Hepatocyte (in vitro differentiated cells): ENCODE measurements around the gene CNTNAP1.

ENCODE experiments used
- EZH2 ChIP-seq: fragments of 200-600 bp; sonication (generic); IDR thresholded peaks from 2 replicates; pipeline ENCODE4 v1.6.1; 2016; ENCODE audit warnings: antibody characterized with exemption, mild to moderate bottlenecking, borderline replicate concordance
- EZH2phosphoT487 ChIP-seq: fragments of 200-600 bp; sonication (generic); IDR thresholded peaks from one replicate; pipeline ENCODE4 v1.6.1; 2018; ENCODE audit warnings: antibody characterized with exemption, mild to moderate bottlenecking, low read depth, moderate library complexity; ENCODE audit not compliant: unreplicated experiment, severe bottlenecking
- TF ChIP-seq, protein P1 (sequence below): fragments of 200-600 bp; sonication (generic); IDR thresholded peaks from 2 replicates; pipeline ENCODE4 v1.5.1; 2016; ENCODE audit warnings: antibody characterized with exemption, mild to moderate bottlenecking; ENCODE audit not compliant: poor library complexity

DNA sequence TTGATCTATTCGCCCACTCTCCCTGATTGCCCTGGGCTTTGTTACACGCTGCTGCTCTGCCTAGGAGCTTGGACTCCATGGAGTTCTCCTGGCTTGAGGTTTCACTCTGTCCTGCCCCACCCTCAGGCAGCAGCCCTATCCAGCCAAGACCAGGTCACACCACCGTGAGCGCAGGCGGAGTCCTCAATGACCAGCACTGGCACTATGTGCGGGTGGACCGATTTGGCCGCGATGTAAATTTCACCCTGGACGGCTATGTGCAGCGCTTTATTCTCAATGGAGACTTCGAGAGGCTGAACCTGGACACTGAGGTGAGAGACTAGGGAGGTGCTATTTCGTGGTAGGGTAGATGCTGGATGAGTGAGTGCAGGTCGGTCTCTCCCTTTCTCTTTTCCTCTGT lies 3.5 kb downstream of the CNTNAP1 start:
- TF ChIP-seq, protein P1, sequence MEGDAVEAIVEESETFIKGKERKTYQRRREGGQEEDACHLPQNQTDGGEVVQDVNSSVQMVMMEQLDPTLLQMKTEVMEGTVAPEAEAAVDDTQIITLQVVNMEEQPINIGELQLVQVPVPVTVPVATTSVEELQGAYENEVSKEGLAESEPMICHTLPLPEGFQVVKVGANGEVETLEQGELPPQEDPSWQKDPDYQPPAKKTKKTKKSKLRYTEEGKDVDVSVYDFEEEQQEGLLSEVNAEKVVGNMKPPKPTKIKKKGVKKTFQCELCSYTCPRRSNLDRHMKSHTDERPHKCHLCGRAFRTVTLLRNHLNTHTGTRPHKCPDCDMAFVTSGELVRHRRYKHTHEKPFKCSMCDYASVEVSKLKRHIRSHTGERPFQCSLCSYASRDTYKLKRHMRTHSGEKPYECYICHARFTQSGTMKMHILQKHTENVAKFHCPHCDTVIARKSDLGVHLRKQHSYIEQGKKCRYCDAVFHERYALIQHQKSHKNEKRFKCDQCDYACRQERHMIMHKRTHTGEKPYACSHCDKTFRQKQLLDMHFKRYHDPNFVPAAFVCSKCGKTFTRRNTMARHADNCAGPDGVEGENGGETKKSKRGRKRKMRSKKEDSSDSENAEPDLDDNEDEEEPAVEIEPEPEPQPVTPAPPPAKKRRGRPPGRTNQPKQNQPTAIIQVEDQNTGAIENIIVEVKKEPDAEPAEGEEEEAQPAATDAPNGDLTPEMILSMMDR = no peak
- TF ChIP-seq EZH2phosphoT487 = no peak
- no peak for TF ChIP-seq EZH2
